Fibroblast of skin of right biceps (primary cell): ENCODE data around the gene GSTM2.
"Not testable (repeated sequence)": the region's sequence is repeated elsewhere in the genome, so short reads cannot be mapped to it uniquely, and the experiment has no call there.

ENCODE experiments used
- DNase-seq: peaks from one replicate; pipeline ENCODE4 v3.0.0-alpha.2; 2013

Gene GSTM2

DNA sequence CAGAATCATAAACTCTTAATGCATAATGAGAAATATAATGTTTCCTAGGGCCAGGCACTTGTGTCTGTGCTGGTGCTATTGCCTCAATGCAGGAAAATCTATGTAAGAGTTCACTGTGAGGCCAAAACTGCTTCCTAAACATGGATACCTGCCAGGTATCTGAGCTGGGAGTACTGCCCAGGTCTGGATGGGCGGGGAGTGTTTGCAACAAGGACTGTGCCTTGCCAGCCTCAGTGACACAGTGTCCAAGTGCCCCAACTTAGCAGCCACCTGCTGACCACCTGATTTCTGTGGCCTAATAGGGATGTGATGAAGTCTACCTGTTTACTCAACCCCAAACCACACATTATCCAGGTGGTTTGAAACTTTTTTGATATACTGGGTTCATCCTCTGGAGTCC is 17.5 kb downstream of the GSTM2 start:
- DNase-seq = not testable (repeated sequence)

DNA sequence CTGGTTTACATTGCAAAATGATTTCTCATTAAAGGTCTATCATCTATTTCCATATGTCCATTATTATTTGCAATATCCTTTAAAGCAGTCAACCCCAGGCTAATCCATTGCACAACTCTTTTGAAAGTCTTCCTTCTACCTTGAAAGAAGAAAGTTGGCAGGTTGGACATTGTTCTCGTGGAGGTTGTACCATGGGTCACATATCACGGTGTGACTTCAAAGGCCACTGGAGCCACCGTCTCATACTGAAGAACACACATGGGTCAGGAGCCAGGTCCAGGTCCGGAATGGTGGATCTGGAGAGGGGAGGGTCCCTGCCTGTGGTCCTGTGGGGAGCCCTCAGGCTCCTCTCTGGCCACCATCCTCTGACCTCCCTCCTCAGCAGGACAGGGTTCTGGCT is 18.0 kb downstream of the GSTM2 start:
- not testable (repeated sequence) for DNase-seq

DNA sequence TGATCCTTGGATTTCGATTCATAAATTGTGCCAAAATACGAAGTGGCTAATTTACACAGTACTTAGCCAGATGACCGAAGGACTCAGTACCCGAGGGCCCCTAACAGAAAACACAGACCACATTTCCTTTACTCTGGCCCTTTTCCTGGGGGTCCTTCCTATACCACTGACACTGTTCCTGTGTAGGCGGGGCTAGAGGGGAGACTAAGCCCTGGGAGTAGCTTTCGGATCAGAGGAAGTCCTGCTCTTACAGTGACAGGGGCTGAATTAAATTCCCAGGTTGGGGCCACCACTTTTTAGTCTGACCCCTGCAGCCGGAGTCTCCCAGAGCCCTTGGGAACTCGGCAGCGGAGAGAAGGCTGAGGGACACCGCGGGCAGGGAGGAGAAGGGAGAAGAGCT is 19.3 kb downstream of the GSTM2 start:
- DNase-seq = not testable (repeated sequence)

DNA sequence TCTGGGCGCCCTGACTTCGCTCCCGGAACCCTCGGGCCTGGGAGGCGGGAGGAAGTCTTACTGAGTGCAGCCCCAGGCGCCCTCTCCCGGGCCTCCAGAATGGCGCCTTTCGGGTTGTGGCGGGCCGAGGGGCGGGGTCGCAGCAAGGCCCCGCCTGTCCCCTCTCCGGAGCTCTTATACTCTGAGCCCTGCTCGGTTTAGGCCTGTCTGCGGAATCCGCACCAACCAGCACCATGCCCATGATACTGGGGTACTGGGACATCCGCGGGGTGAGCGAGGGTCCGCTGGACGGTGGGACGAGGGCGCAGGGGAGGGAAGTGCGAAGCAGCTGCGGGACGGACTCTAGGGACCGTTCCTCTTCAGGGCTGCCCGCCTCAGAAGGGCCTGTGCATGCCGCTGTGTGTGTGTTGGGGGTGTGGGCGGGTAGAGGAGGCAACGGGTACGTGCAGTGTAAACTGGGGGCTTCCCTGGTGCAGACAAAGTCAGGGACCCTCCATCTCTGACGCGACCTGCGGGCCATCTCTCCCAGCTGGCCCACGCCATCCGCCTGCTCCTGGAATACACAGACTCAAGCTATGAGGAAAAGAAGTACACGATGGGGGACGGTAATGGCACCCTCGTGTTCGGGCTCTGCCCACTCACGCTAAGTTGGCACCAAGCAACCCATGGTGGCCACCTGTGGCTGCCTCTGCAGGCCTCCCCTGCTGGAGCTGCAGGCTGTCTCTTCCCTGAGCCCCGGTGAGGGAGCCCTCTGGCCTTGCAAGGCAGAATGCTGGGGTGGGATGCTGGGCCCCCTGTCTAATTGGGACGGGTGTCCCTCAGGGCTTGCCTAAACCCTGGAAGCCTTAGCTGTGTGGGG is 20.0 kb downstream of the GSTM2 start, which contains the start of gene GSTM1:
TSS of gene GSTM1 (plus strand) at position 177 of the 859 bp plus-strand sequence. CDS start at position 234, 57 bp downstream.
- peak; percentile 80 for DNase-seq

DNA sequence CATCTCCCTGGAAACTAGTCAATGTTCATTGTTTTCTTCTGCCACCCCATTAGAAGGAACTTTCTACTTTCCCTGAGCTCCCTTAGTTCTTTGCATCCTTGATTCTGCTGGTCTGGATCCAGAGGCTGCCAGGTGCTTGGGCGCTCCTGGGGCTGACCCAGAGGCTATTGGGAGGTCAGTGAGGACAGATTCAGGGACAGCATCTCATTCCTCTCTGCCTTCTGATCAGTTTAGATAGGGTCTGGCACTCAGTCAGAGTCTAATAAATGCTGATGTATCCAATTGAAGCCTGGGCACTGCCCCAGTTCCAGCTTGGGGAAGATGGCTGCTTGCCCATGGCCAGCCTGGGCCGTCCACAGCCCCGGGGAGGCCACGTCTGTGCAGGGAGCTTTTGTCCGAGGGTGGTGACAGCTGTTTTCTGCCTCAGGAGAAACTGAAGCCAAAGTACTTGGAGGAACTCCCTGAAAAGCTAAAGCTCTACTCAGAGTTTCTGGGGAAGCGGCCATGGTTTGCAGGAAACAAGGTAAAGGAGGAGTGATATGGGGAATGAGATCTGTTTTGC is 22.1 kb downstream of the GSTM2 start:
- DNase-seq = no peak

DNA sequence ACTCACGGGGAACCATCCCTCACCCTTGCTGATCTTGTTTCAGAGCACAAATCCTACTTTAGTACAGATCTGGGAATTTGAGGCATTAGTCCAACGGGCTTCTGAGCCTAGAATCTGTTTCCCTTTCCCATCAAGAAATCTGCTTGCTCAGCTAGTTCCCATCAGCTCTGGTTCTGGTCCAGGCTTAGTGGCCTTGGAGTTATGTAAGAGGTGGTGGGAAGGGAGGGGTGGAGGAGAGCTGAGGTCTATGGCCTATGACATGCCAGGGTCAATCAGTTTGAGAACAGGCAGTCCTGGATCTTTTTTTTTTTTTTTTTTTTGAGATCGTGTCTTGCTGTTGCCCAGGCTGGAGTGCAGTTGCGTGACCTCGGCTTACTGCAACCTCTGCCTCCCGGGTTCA is 23.9 kb downstream of the GSTM2 start:
- no peak for DNase-seq

DNA sequence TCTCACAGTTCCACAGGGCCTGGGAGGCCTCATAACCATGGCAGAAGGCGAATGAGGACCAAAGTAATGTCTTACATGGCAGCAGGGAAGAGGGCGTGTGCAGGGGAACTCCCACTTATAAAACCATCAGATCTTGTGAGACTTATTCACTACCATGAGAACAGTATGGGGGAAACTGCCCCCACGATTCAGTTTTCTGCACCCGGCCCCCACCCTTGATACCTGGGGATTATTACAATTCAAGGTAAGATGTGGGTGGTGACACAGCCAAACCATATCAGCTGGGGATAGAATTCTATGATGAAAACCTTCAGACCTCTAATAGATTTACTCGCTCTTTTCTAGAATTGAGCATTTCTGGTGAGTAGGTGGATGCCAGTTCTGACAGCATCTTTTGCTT is 26.5 kb downstream of the GSTM2 start:
- DNase-seq = not testable (repeated sequence)

DNA sequence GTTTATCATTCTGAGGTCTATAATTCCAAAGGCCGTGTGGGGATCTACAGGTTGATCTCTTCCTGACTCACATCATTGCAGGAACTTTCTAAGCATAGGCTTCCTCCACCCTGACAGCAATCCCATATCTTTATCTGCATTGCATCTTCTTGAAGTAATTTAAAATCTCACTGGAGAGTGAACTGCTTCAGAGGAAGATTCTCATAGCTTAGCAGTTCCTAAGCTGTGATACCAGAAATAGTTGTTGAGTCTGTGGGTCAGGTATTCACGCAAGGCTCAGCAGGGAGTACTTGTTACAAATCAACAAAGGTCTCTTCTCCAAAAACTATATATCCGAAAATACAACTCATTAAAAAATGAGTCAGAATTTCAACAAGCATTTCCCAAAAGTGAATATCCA is 27.3 kb downstream of the GSTM2 start:
- not testable (repeated sequence) for DNase-seq

DNA sequence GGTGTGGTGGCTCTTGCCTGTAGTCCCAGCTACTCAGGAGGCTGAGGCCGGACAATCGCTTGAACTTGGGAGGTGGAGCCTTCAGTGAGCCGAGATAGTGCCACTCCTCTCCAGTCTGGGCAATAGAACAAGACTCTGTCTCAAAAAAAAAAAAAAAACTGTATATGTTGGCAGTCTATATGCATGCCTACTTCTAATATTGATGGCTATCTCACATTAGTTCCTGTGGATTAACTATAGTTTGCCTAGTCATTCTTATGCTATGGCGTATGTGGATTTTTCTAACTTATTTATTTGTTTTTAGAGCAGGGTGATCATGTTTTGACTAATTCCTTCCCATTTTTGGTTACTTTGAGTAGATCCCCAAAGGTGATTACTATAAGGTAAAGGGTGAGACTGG is 29.2 kb downstream of the GSTM2 start:
- DNase-seq = no peak

DNA sequence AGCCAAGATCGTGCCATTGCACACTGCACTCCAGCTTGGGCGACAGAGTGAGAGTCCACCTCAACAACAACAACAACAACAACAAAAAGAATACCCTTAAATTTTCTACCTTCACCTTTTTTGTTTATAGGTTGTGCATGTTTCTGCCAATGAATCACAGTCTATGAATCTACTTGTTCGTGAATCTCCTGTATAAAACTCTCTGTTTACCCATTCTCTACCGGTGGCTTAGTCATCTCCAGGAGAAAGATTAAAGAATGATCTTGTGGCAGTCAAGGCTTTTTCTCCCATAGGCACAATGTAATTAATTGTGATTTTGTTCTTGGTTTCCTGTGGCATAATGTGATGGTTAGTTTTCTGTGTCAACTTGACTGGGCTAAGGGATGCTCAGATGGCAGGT is 30.0 kb downstream of the GSTM2 start:
- DNase-seq = not testable (repeated sequence)

DNA sequence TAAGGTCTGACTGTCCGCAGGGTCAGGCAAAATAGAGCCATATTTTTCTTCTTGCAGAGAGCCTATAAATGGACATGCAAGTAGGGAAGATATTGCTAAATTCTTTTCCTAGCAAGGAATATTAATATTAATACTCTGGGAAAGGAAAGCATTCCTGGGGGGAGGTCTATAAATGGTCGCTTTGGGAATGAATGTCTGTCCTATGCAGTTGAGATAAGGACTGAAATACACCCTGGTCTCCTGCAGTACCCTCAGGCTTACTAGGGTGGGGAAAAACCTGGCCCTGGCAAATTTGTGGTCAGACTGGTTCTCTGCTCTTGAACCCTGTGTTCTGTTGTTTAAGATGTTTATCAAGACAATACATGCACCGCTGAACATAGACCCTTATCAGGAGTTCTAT is 35.1 kb downstream of the GSTM2 start:
- DNase-seq = not testable (repeated sequence)

DNA sequence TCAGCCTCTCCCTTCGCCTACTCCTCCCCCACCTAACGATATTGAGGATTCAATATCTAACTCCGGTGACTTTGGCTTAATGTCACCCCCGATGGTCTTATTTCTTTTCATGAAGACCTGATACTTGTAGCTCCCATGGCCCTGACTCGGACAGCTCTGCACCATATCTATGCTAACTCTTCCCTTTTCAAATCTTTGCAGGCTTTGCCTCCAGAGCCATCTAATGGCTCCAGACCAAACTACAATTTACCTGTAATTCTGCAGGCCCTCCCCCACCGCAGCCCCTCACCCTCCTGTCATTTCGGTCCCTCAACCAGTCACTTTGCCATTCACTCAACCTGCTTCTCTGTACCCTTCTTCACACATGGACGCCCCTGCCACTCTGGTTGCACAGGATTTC is 36.3 kb downstream of the GSTM2 start:
- no peak for DNase-seq

DNA sequence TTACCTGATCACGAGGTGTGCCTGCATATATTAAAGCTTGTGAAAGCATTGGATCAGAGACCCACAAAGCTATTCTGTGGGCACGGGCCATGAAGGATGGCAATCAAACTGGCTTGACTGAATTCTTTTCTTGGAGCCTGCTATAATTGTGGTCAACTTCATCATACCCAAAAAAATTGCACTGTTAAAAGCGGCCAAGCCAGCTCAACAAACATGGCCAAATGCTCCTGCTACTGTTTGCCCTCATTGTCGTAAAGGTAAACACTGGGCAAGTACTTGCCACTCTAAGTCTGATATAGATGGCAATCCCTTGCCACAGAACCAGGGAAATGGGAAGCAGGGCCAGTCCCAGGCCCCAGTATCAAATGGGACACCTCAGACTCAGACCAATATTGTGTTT is 37.6 kb downstream of the GSTM2 start:
- DNase-seq = no peak

DNA sequence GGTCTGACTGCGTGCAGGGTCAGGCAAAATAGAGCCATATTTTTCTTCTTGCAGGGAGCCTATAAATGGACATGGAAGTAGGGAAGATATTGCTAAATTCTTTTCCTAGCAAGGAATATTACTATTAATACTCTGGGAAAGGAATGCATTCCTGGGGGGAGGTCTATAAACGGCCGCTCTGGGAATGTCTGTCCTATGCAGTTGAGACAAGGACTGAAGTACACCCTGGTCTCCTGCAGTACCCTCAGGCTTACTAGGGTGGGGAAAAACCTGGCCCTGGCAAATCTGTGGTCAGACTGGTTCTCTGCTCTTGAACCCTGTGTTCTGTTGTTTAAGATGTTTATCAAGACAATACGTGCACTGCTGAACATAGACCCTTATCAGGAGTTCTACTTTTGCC is 41.1 kb downstream of the GSTM2 start:
- DNase-seq = not testable (repeated sequence)

DNA sequence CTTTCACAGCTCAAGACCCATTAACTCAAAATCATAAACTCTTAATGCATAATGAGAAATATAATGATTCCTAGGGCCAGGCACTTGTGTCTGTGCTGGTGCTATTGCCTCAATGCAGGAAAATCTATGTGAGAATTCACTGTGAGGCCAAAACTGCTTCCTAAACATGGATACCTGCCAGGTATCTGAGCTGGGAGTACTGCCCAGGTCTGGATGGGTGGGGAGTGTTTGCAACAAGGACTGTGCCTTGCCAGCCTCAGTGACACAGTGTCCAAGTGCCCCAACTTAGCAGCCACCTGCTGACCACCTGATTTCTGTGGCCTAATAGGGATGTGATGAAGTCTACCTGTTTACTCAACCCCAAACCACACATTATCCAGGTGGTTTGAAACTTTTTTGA is 42.0 kb downstream of the GSTM2 start:
- DNase-seq = not testable (repeated sequence)

DNA sequence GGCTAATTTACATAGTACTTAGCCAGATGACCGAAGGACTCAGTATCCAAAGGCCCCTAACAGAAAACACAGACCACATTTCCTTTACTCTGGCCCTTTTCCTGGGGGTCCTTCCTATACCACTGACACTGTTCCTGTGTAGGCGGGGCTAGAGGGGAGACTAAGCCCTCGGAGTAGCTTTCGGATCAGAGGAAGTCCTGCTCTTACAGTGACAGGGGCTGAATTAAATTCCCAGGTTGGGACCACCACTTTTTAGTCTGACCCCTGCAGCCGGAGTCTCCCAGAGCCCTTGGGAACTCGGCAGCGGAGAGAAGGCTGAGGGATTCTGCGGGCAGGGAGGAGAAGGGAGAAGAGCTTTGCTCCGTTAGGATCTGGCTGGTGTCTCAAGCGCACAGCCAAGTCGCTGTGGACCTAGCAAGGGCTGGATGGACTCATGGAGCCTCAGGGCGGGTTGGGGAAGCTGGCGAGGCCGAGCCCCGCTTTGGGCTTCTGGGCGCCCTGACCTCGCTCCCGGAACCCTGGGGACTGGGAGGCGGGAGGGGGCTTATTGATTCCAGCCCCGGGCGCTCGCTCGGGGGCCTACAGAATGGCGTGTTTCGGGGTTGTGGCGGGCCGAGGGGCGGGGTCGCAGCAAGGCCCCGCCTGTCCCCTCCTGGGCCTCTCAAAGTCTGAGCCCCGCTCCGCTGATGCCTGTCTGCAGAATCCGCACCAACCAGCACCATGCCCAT is 43.9 kb downstream of the GSTM2 start, which contains the start of gene GSTM5:
TSS of gene GSTM5 (plus strand) at position 659 of the 728 bp plus-strand sequence. CDS start at position 721, 62 bp downstream.
- DNase-seq = peak; percentile 23

DNA sequence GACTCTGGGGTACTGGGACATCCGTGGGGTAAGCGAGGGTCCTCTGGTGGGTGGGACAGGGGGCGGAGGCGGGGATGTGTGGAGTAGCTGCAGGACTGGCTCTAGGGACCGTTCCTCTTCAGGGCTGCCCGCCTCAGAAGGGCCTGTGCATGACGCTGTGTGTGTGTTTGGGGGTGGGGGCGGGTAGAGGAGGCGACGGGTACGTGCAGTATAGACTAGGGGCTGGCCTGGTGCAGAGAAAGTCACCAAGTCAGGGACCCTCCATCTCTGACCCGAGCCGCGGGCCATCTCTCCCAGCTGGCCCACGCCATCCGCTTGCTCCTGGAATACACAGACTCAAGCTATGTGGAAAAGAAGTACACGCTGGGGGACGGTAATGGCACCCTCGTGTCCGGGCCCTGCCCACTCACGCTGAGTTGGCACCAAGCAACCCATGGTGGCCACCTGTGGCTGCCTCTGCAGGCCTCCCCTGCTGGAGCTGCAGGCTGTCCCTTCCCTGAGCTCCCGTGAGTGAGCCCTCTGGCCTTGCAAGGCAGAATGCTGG is 44.5 kb downstream of the GSTM2 start:
- DNase-seq = no peak

DNA sequence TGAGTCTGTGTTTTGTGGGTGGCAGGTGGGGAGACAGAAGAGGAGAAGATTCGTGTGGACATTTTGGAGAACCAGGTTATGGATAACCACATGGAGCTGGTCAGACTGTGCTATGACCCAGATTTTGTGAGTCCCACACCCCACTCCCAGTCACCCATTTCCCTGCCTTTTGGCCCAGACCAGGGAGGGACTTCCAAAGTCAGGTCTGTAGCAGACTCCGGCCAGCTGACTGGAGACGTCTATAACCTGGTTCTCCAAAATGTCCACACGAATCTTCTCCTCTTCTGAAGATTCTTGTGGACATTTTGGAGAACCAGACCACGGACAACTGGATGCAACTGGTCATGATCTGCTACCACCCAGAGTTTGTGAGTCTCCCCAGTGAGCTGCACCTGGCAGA is 45.8 kb downstream of the GSTM2 start:
- no peak for DNase-seq

DNA sequence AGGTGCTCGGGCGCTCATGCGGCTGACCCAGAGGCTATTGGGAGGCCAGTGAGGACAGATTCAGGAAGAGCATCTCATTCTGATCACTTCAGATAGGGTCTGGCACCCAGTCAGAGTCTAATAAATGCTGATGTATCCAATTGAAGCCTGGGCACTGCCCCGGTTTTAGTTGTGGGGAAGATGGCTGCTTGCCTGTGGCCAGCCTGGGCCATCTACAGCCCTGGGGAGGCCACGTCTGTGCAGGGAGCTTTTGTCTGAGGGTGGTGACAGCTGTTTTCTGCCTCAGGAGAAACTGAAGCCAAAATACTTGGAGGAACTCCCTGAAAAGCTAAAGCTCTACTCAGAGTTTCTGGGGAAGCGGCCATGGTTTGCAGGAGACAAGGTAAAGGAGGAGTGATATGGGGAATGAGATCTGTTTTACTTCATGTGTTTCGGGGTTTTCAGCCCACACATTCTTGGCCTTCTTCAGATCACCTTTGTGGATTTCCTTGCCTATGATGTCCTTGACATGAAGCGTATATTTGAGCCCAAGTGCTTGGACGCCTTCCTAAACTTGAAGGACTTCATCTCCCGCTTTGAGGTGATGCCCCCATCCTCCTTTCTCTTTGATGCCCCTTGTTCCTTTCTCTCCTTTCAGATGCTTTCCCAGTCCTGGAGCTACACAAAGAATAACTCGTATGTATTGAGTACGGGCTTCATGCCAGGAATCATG is 47.0 kb downstream of the GSTM2 start:
- no peak for DNase-seq

DNA sequence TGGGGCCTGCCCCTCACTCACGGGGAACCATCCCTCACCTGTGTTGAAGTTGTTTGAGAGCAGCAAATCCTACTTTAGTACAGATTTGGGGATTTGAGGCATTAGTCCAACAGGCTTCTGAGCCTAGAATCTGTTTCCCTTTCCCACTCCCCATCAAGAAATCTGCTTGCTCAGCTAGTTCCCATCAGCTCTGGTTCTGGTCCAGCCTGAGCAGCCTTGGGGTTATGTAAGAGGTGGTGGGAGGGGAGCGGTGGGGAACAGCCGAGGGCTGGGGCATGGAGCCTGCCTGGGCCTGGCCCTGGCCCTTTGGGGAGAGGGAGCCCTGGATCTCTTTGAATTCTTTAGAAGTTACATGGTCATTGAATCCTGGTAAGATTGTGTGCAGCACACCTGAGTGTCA is 48.3 kb downstream of the GSTM2 start:
- no peak for DNase-seq

DNA sequence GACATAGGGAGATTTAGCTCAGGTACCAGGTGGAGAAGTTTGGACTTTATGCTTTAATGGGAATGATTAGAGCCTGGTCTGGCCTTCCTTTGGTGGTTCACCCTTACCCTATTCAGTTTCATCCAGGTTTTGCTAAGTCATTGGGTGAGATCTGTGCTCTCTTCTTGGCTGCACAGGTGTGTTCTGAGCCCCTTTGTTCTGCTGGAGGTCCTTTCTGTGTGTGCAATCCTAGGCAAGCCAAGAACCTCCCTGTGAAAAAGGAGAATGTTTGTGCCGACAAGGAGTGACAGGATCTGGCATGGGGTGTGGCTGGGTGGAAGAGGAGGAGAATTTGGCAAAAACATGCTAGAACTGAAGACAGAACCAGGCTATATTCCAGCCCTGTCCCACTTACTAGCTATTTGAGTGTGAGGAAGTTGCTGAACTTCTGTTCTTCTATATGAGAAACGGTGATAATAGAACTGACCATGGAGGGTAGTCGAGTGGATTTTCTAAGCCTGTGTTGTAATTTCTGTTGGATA is 48.8 kb downstream of the GSTM2 start:
- no peak for DNase-seq

DNA sequence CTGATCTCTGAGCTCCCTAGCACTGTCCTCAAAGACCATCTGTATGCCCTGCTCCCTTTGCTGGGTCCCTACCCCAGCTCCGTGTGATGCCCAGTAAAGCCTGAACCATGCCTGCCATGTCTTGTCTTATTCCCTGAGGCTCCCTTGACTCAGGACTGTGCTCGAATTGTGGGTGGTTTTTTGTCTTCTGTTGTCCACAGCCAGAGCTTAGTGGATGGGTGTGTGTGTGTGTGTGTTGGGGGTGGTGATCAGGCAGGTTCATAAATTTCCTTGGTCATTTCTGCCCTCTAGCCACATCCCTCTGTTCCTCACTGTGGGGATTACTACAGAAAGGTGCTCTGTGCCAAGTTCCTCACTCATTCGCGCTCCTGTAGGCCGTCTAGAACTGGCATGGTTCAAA is 49.9 kb downstream of the GSTM2 start:
- no peak for DNase-seq
